GM19438 (cell line): ENCODE results near the gene FGF8.

Experiments
- ATAC-seq: cut with Tn5 transposase; IDR thresholded peaks from one replicate; pipeline ENCODE4 v1.9.1; 2021; ENCODE audit warnings: low read depth; ENCODE audit not compliant: unreplicated experiment

Gene FGF8

DNA sequence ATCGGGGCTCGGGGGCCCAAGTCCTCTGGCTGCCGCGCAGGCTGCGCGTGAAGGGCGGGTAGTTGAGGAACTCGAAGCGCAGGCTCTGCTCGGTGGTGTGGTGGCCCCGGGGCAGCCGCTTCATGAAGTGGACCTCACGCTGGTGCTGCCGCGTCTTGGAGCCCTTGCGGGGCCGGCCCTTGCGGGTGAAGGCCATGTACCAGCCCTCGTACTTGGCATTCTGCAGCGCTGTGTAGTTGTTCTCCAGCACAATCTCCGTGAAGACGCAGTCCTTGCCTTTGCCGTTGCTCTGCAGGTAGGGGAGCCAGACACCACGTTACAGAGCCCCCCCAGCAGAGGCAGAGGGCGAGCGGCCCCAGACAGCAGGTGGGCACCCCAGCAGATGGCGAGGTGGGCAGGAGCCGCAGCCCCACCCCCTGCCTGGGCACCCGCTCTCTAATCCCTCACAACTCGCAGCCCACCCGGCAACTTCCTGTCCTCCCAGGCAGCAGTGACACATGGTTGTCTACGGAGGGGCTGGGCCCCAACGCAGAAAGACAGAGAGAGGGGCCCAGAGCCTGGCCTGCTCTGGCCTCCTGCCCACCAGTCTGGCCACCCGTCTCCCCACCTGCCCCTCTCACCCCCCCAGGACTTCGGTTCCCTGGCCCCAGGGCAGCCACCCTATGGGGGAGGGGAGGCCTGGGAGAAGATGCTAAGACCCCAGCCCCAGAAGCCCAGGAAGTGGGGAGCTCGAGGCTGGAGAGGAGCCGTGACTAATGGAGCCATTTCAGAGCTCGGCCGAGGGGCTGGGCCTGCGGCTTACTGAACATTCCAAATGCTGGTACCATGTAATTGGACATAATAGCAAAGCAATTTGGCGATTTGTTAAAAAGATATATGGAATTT is 5.3 kb downstream of the FGF8 start:
- ATAC-seq: no peak

DNA sequence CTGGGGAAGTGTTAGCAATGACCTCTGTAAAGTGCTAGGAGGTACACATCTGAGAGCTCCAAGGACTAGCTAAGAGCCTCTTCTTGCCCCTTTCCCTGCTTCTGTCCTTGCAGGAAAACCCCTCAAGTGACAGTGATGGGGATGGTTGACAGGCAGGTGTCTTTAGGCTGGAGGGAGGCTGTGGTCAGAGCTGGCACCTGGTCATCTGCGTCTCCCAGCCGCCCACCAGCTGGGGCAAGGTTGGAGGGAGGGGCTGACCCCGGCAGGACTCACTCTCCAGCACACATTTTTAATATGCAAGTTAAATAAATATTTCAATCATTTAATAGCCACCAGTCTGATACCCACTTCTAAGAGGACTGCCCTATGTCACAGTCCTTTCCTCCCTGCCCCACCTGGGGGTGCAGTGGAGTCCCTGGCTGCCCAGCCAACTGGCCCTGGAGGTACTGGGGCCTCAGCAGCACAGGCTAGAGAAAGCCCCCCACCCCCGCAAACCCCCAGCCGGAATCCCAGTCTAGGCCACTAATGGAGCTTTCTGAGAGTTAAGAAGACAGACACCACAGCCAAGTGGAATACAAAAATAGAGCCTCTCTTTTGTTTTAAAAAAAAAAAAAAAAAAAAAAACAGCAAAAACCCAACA is 6.3 kb downstream of the FGF8 start:
- no peak for ATAC-seq

DNA sequence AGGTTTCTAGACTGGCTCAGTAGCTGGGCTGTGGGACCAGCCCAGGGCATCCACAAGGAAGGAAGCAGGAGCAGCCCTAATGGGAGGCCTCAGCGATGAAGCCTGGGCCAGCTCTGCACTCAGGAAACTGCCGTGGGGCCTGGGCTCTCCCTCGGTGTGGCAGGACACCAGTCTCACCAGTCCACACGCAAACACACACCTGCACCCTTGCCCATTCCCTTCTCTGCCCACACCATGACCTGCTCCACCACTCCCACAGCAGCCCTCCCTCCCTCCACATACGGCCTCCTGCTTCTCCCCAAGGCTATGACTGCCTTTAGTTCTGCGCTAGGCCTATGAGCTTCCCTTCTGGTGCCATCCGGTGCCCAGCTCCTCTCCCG is 7.1 kb downstream of the FGF8 start:
- ATAC-seq: no peak

DNA sequence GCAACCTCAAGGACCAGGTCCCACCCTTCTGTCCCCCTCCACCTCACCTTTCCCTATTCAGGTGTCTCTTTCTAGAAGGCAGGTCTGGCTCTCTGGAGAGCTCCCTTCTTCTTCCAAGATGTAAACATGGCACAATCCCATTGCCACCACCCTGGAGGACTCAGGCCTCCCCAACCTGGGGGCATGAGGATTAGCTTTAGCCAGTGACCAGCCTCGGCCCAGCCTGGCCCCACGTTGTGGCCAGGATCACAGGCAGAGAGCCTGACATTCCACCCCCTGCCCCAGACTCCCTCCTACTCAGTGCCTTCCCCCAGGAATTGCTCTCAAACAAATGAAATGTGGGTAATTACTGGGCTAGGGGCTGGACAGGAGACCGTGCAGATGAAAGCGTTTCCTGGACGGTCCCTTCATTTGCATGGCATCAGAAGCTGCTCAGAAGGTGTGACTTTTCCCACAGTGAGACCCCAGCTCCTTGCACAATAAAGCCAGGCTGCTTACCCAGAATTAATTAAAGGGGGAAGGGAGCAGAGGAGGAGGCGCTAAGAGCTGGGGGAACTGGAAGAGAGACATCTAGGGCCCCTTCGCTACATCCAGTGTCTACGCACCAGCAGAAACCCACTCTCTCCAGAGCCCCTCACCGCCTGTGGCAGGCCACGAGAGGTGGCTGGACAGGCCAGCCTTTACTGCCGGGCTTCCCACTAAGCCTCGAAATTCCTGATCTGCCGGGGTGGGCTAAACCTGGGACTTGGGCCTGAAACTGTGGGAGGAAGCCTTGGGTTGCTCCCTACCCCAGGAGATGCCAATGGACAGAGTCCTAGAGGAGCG is 7.7 kb downstream of the FGF8 start:
- no peak for ATAC-seq

DNA sequence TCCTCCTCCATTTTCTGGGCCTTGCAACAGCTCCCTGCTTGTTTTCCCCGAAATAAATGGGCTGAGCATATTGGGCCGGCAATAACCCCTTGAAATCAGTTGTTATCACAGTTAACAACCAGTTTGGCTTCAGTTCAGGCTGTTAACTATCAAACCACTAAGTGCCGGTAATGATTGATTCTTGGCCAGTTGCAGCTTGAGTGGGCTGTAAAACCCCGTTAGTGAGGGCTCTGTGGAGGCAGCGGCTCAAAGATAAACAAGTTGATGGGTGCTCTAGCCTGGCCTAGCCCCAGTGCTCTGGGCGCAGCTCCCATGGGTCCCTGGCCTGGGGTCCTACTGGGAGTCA is 8.3 kb downstream of the FGF8 start:
- no peak for ATAC-seq

DNA sequence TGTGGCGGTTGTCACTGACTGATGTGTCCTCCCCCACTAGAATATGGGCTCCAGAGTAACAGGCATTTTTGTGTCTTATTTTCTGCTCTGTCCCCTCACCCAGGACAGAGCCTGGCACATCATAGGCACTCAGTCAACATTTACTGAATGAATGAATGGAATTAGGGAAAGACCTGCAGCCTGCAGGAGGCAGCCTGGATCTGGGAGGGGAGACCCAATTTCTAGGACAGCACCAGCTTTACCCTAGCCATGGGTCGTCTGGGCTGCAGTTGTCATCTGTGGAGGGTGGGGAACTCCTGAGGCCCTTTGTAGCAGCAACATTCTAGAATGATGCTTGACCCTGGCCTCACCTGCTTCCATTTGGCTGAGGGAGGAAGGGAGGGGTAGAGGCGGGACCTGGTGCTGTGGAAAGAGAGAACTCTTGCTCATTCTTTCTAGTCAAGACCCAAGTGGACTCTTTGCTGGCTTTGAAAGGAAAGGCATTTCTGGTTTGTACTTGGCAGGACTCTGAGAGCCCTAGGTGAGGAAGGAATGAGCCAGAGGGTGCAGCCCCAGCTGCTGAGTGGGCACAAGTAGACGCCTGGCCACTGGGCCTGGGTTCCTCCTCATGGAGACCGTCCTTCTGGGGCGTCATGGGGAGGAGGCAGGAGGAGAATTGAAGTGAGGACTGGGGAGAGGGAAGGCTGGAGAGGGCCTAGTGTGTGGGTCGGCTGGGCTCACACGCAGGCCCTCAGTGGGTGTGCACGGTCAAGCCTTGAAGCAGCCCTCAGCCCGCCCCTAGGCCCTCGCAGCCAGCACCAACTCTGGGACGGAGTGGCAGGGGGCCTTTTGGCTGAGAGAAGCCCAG is 8.9 kb downstream of the FGF8 start:
- ATAC-seq: no peak

DNA sequence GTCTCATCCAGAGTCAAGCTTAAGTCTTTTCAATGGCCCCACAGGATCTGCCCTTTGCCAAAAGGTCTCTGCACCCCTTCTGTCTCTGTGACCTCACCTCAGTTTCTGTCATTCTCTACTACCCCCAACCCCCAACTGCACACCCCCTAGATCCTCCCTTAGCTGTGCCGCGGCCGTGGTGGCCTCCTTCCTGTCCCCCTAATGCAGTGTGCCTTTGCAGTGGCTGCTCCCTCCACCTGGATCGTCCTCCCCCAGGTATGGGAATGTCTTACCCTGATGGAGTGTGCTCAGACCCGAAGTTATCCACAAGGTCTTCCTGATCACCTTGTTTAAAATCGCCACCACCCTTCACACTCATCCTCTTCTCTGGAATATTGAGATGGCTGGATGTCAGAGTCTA is 9.6 kb downstream of the FGF8 start:
- no peak for ATAC-seq

DNA sequence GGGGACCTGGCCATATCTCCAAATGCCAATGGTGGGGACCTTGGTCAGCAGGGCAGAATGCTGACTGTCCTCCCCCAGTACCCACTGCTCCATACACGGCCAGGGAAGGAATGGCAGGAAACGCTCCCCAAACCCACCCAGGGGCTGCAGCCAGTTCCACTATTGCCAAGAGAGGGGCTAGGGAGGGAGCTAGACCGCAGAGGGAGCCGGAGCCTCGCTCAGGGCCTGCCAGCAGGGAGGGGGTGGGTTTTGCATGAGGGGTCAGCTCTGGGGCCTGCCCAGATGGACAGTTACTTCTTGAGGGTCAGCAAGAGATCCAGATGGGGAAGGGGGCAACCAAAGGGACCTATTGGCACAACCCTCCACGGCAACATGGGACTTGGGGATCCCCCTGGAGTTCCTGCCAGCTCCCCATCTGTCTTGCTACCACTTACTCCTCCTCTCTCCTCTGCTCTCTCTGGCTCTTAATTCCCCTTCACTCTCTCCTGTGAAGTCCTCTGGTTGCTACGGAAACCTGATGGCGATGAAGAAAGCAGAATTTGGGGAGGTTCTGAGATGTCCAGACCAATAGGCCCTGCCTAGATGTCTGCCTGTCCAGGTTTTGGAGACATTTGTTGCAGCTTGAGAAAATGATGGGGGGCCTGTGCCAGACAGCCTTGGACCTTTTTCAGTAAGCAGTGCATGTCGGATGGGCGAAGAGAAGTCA is 12.6 kb downstream of the FGF8 start:
- no peak for ATAC-seq

DNA sequence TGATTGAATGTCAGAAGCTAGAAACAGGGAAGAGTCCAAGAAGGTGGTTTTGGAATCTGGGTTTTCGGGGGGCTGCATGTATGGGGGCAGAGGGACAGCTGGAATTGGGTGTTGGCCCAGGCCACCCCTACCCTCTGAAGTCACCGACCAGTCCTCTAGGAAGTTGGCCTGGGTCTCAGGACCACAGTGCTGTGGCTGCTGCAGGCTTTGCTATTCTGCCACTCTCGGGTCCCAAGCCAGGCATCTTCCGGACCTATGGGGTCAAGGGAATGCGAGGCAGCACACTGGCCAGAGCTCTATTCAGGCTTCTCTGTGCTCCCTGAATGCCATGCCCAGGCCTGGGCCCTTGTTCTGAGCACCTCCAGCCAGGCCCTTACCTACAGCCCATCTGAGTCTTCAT is 13.2 kb downstream of the FGF8 start:
- no peak for ATAC-seq

DNA sequence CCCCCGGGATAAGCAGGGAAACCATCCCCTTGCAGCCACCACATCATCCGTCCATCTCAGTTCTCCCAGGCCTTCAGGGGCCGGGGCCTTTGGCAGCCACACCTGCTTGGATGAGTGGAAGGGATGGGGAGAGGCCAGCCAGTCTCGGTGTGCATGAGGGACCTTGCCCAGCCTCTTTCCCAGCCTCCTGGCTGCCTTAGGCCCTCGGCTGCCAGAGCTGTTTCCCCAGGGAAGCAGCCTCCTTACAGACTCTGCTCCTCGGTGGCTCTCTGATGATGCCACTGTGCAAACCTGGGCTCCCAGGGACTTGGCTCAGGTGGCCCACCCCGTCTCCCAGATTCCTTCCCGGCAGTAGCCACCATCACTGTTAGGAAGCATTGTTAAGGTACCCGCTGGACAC is 14.7 kb downstream of the FGF8 start:
- ATAC-seq: no peak

DNA sequence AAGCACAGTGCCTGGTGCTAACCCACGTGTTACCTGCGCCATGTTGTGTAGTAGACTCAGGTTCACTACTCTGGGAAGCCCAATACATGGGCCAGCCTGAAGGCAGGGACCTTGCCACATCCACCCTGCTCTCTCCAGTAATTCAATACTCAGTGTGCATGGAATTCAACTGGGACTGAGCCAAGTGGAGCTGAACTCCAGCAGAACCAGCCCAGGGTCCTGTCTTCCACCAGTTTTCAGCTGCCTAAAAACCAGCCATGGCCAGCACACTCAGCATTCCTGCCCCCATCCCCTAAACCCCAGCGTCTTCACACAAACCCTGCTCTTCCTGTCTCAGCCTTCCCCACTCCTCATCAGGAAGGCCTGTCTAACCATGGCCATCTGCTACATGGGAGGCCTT is 15.4 kb downstream of the FGF8 start:
- ATAC-seq: no peak

DNA sequence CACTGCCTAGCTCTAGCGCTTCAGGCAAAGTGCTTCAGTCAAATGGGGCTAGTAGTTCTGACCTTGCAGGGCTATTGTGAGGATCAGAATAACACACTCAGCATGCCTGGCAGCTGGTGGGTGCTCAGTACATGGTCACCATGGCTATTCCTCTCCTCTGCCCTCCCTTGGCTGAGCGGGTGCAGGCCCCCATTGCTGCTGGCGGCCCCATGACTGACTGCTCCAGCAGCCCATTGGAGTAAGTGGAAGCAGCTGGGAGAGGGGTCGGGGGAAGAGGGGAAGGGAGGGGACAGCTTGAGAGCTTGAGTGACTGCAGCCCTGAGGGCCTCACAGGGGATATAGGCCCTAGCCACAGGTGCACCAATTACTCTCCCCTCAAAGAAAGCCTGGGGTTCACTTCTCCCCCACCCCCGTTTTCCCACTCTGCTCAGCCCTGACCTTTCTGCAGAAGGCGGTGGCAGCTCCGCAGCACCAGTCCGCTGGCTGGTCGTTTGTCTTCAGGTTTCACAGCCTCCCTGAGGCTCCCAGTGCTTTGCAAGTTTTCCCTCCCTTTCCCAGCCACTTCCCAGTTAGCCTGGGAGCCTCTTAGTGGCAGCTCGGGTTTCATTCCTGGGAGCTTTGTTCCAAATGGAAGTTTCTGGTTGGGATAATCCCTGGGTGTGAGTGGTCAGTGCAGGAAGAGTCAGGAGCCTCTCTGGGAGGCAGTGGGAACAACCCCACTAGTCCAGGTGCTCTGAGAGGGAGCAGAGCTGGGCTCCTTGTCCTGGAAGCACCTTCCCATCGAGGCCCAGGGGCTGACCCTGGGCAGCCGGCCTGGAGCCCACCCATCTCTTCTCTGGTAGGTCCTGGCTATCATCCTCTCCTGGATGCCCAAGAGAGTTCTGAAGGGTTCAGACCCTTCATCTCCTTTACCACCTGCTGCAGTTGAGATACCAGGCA is 16.3 kb downstream of the FGF8 start:
- no peak for ATAC-seq

DNA sequence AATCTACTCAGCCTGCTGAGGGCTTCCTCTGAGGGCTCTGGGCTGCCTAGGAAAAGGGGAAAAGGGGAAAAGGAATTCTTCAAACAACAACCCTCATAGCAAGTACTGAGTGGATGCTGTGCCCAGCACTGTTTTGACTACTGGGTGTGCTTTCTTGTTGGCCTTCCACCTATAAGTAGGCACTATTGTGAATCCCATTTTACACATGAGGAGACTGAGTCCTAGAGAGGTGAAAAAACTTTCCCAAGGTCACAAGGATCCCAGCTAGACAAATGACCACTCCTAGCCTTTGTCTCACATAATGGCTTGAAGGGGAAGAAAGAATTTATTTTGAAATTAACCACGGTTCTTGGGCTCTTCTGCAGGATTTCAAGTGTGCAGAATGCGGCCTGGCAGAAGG is 17.1 kb downstream of the FGF8 start:
- no peak for ATAC-seq

DNA sequence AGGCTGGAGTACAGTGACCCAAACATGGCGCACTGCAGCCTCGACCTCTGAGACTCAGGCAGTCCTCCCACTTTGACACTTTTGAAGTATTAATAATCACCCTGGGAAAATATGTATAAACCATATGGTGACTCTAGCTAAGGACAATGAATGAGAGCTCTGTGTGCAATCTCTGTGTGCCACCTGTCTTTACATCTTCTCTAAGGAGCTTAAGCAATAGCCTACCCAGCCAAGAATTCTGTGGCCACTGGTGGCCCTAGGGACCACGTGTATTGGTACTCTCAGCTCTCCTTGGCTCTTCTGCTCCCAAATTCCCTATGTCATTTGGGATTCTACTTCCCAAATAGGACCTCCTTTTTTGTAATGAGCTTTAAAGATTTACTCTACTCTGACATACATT is 23.7 kb downstream of the FGF8 start:
- no peak for ATAC-seq

DNA sequence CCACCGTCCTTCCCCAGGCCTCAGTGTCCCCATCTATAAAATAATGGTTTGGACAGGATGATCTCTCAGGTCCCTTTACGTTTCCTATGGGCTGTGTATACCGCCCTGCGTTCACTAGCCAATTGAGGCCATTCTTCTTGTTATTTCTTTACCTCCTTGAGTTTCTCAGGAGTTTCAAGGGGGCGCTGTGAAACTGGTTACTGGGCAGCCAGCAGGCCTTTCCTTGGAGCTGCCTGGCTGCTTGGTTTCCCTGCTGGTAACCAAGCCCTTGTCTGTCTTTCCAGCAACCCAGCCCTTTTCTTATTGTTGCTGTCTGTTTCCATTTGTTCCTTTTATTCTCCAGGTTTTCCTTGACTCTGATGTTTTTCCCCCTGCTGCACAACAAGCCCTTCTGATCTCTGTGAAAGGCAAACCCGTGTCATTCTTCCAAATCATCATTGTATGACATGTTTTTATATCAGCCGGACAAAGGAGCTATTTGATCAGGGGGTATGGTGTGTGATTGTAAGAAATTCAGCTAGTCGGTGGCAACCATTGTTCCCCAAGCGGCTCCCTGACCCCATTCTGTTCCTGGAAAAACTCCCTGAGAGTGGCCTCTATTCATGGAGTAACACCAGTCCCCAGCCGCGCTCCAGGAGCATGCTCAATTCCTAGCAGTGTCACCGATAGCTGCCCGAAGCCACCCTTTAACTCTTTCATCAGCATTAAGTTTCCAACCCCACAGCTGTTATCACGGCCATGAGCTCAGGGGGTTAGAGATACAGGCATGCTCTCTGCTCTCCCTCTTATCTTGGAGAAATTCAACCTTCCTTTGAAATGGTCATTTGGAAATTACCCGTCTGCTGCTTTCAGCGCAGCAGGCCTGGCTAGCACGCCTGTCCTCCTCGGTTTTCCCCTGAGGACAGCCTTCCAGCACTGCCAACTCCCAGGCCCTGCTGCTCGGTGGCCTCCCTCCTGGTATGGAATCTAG is 26.6 kb downstream of the FGF8 start:
- no peak for ATAC-seq

DNA sequence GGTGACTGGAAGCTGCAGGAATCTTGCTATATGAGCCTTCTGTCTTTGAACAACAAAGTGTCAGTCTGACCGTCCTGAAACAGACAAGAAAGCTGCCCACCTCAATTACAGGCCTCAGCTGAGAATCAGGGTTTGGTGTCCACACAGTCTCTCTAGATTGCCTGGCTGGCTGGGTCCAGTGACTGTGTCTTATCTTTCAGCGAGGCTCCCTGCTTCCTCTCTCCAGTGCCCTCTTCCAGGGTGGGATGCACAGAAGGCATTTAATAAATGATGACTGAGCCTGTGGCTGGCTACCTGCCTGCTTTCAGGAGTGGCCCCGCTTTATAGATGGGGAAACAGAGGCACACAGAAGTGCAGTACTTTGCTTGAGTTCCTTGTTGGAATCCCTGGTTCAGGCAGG is 27.4 kb downstream of the FGF8 start:
- no peak for ATAC-seq

DNA sequence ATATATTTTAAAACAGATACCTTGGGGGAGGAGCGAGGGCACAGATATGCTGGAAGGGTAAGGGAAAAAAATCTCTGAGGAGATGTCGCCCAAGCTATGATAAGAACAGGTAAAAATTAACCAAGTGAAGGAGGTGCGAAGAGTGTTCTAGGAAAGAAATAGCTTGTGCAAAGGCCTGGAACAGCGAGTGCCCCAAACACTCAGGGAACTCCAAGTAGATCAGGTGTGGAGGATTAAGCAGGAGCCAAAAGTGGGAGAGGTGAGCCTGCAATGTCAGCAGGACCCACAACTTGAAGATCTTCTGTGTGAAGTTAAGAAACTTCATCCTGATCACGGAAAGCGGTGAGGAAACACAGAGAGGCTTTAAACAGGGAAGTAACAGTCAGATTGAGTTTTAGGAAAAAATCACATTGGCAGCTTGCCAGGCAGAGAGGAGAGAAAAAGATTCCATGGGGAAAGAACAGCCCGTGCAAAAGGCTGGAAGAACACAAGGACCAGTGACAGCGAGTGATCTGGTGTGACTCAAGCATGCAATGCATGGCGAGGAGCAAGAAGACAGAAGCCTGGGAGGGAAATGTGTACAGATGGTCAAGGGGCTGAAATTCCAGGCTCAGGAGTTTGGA is 30.7 kb downstream of the FGF8 start:
- ATAC-seq: no peak
